ENCODE measurements around the gene BRINP1.

- TF ChIP-seq CTCF (IDR thresholded peaks at IDR 0.05) (no peak), ZFX (IDR thresholded peaks at IDR 0.05; ENCODE audit: borderline replicate concordance) (no peak)
Measured at GRCh38 chr9:119216651-119217331, 152.4 kb downstream of the BRINP1 start.
